Measurements from ENCODE around the gene LRRC8A. TPM values are rescaled to one million over a fixed set of nuclear protein-coding genes. Genes with fewer than 3 reads are reported as not detected.
"Not testable (repeated sequence)": the region's sequence is repeated elsewhere in the genome, so short reads cannot be mapped to it uniquely, and the experiment has no call there.

The LRRC8A gene
- polyA plus RNA-seq, 1 of the 3 experiments (the other 2 are of a cell fraction) = 30.4 TPM

DNA sequence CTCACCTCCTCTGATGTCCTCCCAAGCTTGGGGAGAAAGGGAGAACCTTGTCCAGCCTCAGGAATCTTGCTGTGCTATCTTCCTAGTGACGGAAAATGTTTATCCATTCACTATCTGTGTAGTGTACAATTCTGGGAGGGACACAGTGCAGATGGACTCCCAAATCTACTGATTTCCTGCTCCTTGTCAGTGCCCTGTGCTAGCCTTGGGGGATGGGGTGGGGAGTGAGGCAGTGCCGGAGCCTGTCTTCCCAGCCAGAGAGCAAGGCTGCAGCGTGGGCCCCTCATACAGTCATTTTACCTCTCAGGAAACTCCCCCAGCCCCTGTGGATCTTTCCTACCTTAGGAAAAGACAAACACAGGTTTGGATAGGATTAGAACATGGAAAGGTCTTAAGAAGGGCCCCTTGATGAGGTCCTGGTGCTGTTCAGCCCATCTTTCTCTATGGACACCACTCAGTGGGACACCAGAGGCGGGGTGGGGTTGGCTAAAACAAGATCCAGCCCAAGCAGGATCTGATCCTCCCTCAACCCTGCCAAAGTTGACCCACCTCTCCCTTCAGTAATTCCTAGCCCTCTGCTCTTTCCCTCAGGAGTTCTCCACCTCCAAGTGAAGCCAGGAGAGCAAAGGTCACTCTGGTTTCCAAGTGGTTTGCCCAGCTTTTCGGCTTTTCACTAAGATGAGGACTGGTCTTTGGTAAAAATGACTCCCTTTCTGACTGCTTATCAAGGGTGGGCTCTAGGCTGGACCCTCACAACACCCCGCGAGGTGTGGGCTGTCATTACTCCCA is 62.1 kb downstream of the LRRC8A start:
- Histone ChIP-seq H4K20me1 (ENCODE audit: insufficient read depth) (no peaks in the 10 kb centered on the region), H2AFZ (ENCODE audit: low read depth) (no peak overlapping the region), H3F3A (replicated peaks; ENCODE audit: insufficient read depth) (peaks cover 13% of the 10 kb centered on the region), H3K4me3 (ENCODE audit: low read depth in 2 of 2, low read length in 1 of 2) (no peak overlapping the region), H3K4me1 (ENCODE audit: control insufficient read depth in 1 of 2, insufficient read depth in 2 of 2, low read depth in 1 of 2, low read length in 1 of 2) (peaks cover 6 to 25% of the 10 kb centered on the region in 2 experiments; a peak in 2 of 4 replicates), H3K27me3 (ENCODE audit: insufficient read depth) (no peaks in the 10 kb centered on the region), H3K27ac (ENCODE audit: low read depth in 2 of 2, low read length in 1 of 2) (no peak overlapping the region), H3K4me2 (no peak overlapping the region), H3K79me2 (ENCODE audit: insufficient read depth) (peaks cover 25% of the 10 kb centered on the region), H3K9me2 (no peaks in the 10 kb centered on the region), H3K9ac (no peak overlapping the region), H3K9me3 (no peaks in the 10 kb centered on the region), H3K36me3 (replicated peaks in 1 of 2; ENCODE audit: control insufficient read depth in 1 of 2, insufficient read depth in 2 of 2, low read length in 1 of 2) (peaks cover 0 to 14% of the 10 kb centered on the region in 2 experiments)
- ChIA-PET CTCF (interaction anchor here (0.8 to 2.7 kb wide), 3 partner anchors 17 to 80 kb away, joined by 3 to 10 read pairs (median 8); no protein-coding TSS in a partner anchor), POLR2A (no interaction called here)
- TF ChIP-seq RAD21 (IDR thresholded peaks at IDR 0.05; ENCODE audit: low read length) (no peak), TCF12 (IDR thresholded peaks at IDR 0.05) (no peak), TAF1 (IDR thresholded peaks at IDR 0.05; ENCODE audit: borderline replicate concordance, low read depth, low read length) (no peak), TEAD4 (IDR thresholded peaks at IDR 0.05; ENCODE audit: borderline replicate concordance, insufficient read depth) (no peak), MEF2A (IDR thresholded peaks at IDR 0.05; ENCODE audit: borderline replicate concordance, low read depth) (no peak), NRF1 (IDR thresholded peaks at IDR 0.05; ENCODE audit: low read depth, low read length) (no peak), RXRA (IDR thresholded peaks at IDR 0.05; ENCODE audit: borderline replicate concordance, low read depth) (no peak), NFIC (IDR thresholded peaks at IDR 0.05; ENCODE audit: borderline replicate concordance) (no peak), CHD2 (IDR thresholded peaks at IDR 0.05; ENCODE audit: low read length, partially characterized antibody) (no peak), FOSL2 (IDR thresholded peaks at IDR 0.05; ENCODE audit: borderline replicate concordance, low read depth) (no peak), FOXJ3 (CRISPR knock-in tag; IDR thresholded peaks at IDR 0.05) (no peak), ELF1 (IDR thresholded peaks at IDR 0.05) (no peak)
- TF ChIP-seq, protein P1, sequence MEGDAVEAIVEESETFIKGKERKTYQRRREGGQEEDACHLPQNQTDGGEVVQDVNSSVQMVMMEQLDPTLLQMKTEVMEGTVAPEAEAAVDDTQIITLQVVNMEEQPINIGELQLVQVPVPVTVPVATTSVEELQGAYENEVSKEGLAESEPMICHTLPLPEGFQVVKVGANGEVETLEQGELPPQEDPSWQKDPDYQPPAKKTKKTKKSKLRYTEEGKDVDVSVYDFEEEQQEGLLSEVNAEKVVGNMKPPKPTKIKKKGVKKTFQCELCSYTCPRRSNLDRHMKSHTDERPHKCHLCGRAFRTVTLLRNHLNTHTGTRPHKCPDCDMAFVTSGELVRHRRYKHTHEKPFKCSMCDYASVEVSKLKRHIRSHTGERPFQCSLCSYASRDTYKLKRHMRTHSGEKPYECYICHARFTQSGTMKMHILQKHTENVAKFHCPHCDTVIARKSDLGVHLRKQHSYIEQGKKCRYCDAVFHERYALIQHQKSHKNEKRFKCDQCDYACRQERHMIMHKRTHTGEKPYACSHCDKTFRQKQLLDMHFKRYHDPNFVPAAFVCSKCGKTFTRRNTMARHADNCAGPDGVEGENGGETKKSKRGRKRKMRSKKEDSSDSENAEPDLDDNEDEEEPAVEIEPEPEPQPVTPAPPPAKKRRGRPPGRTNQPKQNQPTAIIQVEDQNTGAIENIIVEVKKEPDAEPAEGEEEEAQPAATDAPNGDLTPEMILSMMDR (IDR thresholded peaks at IDR 0.05) = no peak
- TF ChIP-seq, protein P2, sequence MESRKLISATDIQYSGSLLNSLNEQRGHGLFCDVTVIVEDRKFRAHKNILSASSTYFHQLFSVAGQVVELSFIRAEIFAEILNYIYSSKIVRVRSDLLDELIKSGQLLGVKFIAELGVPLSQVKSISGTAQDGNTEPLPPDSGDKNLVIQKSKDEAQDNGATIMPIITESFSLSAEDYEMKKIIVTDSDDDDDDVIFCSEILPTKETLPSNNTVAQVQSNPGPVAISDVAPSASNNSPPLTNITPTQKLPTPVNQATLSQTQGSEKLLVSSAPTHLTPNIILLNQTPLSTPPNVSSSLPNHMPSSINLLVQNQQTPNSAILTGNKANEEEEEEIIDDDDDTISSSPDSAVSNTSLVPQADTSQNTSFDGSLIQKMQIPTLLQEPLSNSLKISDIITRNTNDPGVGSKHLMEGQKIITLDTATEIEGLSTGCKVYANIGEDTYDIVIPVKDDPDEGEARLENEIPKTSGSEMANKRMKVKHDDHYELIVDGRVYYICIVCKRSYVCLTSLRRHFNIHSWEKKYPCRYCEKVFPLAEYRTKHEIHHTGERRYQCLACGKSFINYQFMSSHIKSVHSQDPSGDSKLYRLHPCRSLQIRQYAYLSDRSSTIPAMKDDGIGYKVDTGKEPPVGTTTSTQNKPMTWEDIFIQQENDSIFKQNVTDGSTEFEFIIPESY (IDR thresholded peaks at IDR 0.05; ENCODE audit: borderline replicate concordance, low read depth) = no peak
- TF ChIP-seq, protein P3, sequence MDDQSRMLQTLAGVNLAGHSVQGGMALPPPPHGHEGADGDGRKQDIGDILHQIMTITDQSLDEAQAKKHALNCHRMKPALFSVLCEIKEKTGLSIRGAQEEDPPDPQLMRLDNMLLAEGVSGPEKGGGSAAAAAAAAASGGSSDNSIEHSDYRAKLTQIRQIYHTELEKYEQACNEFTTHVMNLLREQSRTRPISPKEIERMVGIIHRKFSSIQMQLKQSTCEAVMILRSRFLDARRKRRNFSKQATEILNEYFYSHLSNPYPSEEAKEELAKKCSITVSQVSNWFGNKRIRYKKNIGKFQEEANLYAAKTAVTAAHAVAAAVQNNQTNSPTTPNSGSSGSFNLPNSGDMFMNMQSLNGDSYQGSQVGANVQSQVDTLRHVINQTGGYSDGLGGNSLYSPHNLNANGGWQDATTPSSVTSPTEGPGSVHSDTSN (IDR thresholded peaks at IDR 0.05) = no peak
- TF ChIP-seq, protein P4, sequence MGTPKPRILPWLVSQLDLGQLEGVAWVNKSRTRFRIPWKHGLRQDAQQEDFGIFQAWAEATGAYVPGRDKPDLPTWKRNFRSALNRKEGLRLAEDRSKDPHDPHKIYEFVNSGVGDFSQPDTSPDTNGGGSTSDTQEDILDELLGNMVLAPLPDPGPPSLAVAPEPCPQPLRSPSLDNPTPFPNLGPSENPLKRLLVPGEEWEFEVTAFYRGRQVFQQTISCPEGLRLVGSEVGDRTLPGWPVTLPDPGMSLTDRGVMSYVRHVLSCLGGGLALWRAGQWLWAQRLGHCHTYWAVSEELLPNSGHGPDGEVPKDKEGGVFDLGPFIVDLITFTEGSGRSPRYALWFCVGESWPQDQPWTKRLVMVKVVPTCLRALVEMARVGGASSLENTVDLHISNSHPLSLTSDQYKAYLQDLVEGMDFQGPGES (IDR thresholded peaks at IDR 0.05; ENCODE audit: low read depth, low read length) = no peak
- TF ChIP-seq, protein P5, sequence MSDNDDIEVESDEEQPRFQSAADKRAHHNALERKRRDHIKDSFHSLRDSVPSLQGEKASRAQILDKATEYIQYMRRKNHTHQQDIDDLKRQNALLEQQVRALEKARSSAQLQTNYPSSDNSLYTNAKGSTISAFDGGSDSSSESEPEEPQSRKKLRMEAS (IDR thresholded peaks at IDR 0.05; ENCODE audit: low read depth) = no peak
- TF ChIP-seq, protein P6, sequence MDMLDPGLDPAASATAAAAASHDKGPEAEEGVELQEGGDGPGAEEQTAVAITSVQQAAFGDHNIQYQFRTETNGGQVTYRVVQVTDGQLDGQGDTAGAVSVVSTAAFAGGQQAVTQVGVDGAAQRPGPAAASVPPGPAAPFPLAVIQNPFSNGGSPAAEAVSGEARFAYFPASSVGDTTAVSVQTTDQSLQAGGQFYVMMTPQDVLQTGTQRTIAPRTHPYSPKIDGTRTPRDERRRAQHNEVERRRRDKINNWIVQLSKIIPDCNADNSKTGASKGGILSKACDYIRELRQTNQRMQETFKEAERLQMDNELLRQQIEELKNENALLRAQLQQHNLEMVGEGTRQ (IDR thresholded peaks at IDR 0.05; ENCODE audit: borderline replicate concordance, low read depth, low read length) = no peak
- WGBS (ENCODE audit: low lambda C conversion rate) = 97% methylated on average over 7 of the region's 7 CpGs
- DNase-seq = no peak

DNA sequence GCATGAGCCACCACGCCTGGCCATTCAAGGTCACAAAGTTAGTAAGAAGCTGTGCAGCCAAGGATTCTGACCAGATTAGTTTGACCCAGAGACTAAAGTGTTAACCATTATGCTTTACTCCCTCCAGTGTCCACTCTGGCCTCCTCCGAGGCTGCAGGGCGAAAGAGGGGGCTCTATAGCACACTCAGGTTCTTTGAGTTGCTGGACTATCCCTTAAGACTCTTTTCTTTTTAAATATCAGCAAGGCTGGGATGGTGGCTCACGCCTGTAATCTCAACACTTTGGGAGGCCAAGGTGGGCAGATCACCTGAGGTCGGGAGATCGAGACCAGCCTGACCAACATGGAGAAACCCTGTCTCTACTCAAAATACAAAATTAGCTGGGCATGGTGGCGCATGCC is 63.0 kb downstream of the LRRC8A start:
- Histone ChIP-seq H3K36me3 (replicated peaks in 1 of 2; ENCODE audit: control insufficient read depth in 1 of 2, insufficient read depth in 2 of 2, low read length in 1 of 2) (peaks cover 2 to 14% of the 10 kb centered on the region in 2 experiments), H3K79me2 (ENCODE audit: insufficient read depth) (peaks cover 34% of the 10 kb centered on the region), H3K4me1 (ENCODE audit: control insufficient read depth in 1 of 2, insufficient read depth in 2 of 2, low read depth in 1 of 2, low read length in 1 of 2) (peaks cover 6 to 25% of the 10 kb centered on the region in 2 experiments; a peak in 2 of 4 replicates), H3F3A (replicated peaks; ENCODE audit: insufficient read depth) (peaks cover 16% of the 10 kb centered on the region)
- DNase-seq; H3K27me3 ChIP-seq (ENCODE audit: insufficient read depth); H3K9me3 ChIP-seq; H3K4me3 ChIP-seq (ENCODE audit: low read depth in 2 of 2, low read length in 1 of 2); H4K20me1 ChIP-seq (ENCODE audit: insufficient read depth); H3K27ac ChIP-seq (ENCODE audit: low read depth in 2 of 2, low read length in 1 of 2); POLR2A ChIA-PET; H2AFZ ChIP-seq (ENCODE audit: low read depth); H3K9ac ChIP-seq; H3K9me2 ChIP-seq; H3K4me2 ChIP-seq: not testable (repeated sequence)
- CTCF ChIA-PET = interaction anchor here (0.8 kb wide), 1 partner anchor 18 kb away, joined by 3 read pairs; no protein-coding TSS in a partner anchor
- 94% methylated on average over 7 of the region's 7 CpGs for WGBS (ENCODE audit: low lambda C conversion rate)
